C4-2B (cell line): Measurements from ENCODE around the gene PABPC4L.
"Not testable (repeated sequence)": the region's sequence is repeated elsewhere in the genome, so short reads cannot be mapped to it uniquely, and the experiment has no call there.

Source experiments
- CTCF ChIP-seq: fragments of 450-650 bp; conservative IDR thresholded peaks from 2 replicates; pipeline ENCODE4 v1.5.1; 2017; ENCODE audit warnings: mild to moderate bottlenecking
- ZFX ChIP-seq: fragments of 450-650 bp; IDR thresholded peaks from 2 replicates; pipeline ENCODE4 v1.6.1; 2017

GRCh38 chr4:134207955-134208354, 6.4 kb upstream of the PABPC4L start:
- not testable (repeated sequence) for TF ChIP-seq CTCF, ZFX
